H1 (cell line): Measurements from ENCODE around the gene KCNN1. TPM values are rescaled to one million over a fixed set of nuclear protein-coding genes. Genes with fewer than 3 reads are reported as not detected.

Source experiments
- CTCF ChIA-PET: fragments of 300-600 bp; sonication (Branson Sonifier 250); formaldehyde crosslinking; loops from one replicate; lab custom pipeline; 2021; ENCODE audit not compliant: partially characterized antibody; lab: Charles Lee
- POLR2A ChIA-PET: fragments of 300-600 bp; sonication (Branson Sonifier 250); formaldehyde crosslinking; loops from one replicate; lab custom pipeline; 2021; ENCODE audit warnings: inconsistent platforms; ENCODE audit not compliant: partially characterized antibody; lab: Charles Lee
- DNase-seq, 2 experiments: peaks; one replicate each; pipeline versions ENCODE4 v3.0.0 to v3.0.0-alpha.2; 2010 to 2022; ENCODE audit warnings: low spot score in 2 of 2, low read depth in 1 of 2, mixed read lengths in 1 of 2
- FAIRE-seq: peaks from 2 replicates; lab custom pipeline; 2011; peaks lifted over from hg19 to GRCh38; lab: Jason Lieb, UNC
- H2AFZ ChIP-seq: 2 replicates; pipeline ENCODE4 v1.8.1; 2012; ENCODE audit warnings: low read length, inconsistent platforms
- H2AK5ac ChIP-seq: 2 replicates; pipeline ENCODE4 v1.6.1; 2013; ENCODE audit warnings: low read depth, low read length
- H2BK120ac ChIP-seq: replicated peaks from 2 replicates; pipeline ENCODE3; 2013; ENCODE audit warnings: low read depth, low read length, inconsistent platforms
- H2BK12ac ChIP-seq: 2 replicates; pipeline ENCODE4 v1.6.1; 2013; ENCODE audit warnings: low read depth, low read length
- H2BK15ac ChIP-seq: 2 replicates; pipeline ENCODE4 v1.6.1; 2013; ENCODE audit warnings: low read length
- H2BK20ac ChIP-seq: 2 replicates; pipeline ENCODE4 v1.6.1; 2013; ENCODE audit warnings: low read length
- H2BK5ac ChIP-seq: 2 replicates; pipeline ENCODE4 v1.6.1; 2013; ENCODE audit warnings: low read depth, low read length
- H3K14ac ChIP-seq: 2 replicates; pipeline ENCODE4 v1.6.1; 2013; ENCODE audit warnings: inconsistent platforms; ENCODE audit not compliant: insufficient read length
- H3K18ac ChIP-seq: 2 replicates; pipeline ENCODE4 v1.6.1; 2013; ENCODE audit warnings: low read length; ENCODE audit errors: extremely low read depth
- H3K23ac ChIP-seq: 2 replicates; pipeline ENCODE4 v1.6.1; 2013; ENCODE audit warnings: inconsistent platforms; ENCODE audit not compliant: insufficient read length
- H3K23me2 ChIP-seq: 2 replicates; pipeline ENCODE4 v1.6.1; 2013; ENCODE audit warnings: low read depth, low read length
- H3K27ac ChIP-seq: 2 replicates; pipeline ENCODE4 v1.6.1; 2011; ENCODE audit warnings: low read depth, low read length, inconsistent platforms
- H3K27me3 ChIP-seq, 4 experiments: replicated peaks in 1 of 4; 1 replicate in 1 of 4; 2 replicates in 3 of 4; pipeline versions ENCODE4 v1.6.1 to v1.8.1; 2011 to 2013; ENCODE audit warnings: low read length in 3 of 4, mild to moderate bottlenecking in 3 of 4, inconsistent platforms in 2 of 4, mixed read lengths in 2 of 4, moderate library complexity in 1 of 4; ENCODE audit not compliant: control insufficient read depth in 3 of 4, insufficient read depth in 3 of 4; ENCODE audit errors: extremely low read depth in 1 of 4
- H3K36me3 ChIP-seq, 4 experiments: 2 replicates each; pipeline versions ENCODE4 v1.6.1 to v1.8.1; 2011 to 2013; ENCODE audit warnings: mild to moderate bottlenecking in 4 of 4, low read length in 3 of 4, moderate library complexity in 2 of 4, control low read depth in 1 of 4, inconsistent platforms in 1 of 4; ENCODE audit not compliant: insufficient read depth in 4 of 4, control insufficient read depth in 2 of 4
- H3K4ac ChIP-seq: replicated peaks from 2 replicates; pipeline ENCODE3; 2013; ENCODE audit warnings: low read length, low read depth, mixed read lengths, inconsistent platforms; ENCODE audit not compliant: insufficient read length
- H3K4me1 ChIP-seq, 4 experiments: replicated peaks in 1 of 4; 1 replicate in 1 of 4; 2 replicates in 3 of 4; pipeline versions ENCODE4 v1.6.1 to v1.8.1; 2011 to 2013; ENCODE audit warnings: low read length in 3 of 4, inconsistent platforms in 2 of 4, mixed read lengths in 1 of 4; ENCODE audit not compliant: insufficient read depth in 4 of 4, control insufficient read depth in 3 of 4
- H3K4me2 ChIP-seq, 2 experiments: 2 replicates each; pipeline versions ENCODE4 v1.6.1 to v1.8.1; 2011 to 2013; ENCODE audit warnings: low read depth in 2 of 2, low read length in 2 of 2, control low read depth in 1 of 2, inconsistent platforms in 1 of 2, mild to moderate bottlenecking in 1 of 2; ENCODE audit not compliant: insufficient read depth in 1 of 2
- H3K4me3 ChIP-seq, 4 experiments: fragments of 200-600, 300-600 bp in 1 of 4; sonication (generic), shearing (Covaris generic), sonication (Bioruptor Twin) in 1 of 4; 2 replicates each; pipeline versions ENCODE4 v1.5.1 to v1.8.1; 2011 to 2016; ENCODE audit warnings: low read length in 4 of 4, low read depth in 3 of 4, control low read depth in 2 of 4, inconsistent platforms in 2 of 4, mild to moderate bottlenecking in 2 of 4, mixed read lengths in 1 of 4, moderate library complexity in 1 of 4; ENCODE audit not compliant: insufficient read depth in 2 of 4; ENCODE audit errors: extremely low read depth in 1 of 4
- H3K56ac ChIP-seq: replicated peaks from 2 replicates; pipeline ENCODE3; 2013; ENCODE audit warnings: low read depth, mild to moderate bottlenecking, mixed read lengths, low read length, inconsistent platforms; ENCODE audit not compliant: insufficient read length
- H3K79me1 ChIP-seq: 2 replicates; pipeline ENCODE4 v1.6.1; 2013; ENCODE audit warnings: low read depth, low read length, control low read depth
- H3K79me2 ChIP-seq, 2 experiments: 2 replicates each; pipeline versions ENCODE4 v1.6.1 to v1.8.1; 2012 to 2013; ENCODE audit warnings: low read length in 2 of 2, mild to moderate bottlenecking in 2 of 2, inconsistent platforms in 1 of 2; ENCODE audit not compliant: insufficient read depth in 2 of 2, control insufficient read depth in 1 of 2
- H3K9ac ChIP-seq, 4 experiments: replicated peaks in 1 of 4; 1 replicate in 1 of 4; 2 replicates in 3 of 4; pipeline versions ENCODE4 v1.6.1 to v1.8.1; 2011 to 2013; ENCODE audit warnings: low read depth in 3 of 4, low read length in 3 of 4, control low read depth in 2 of 4, mild to moderate bottlenecking in 2 of 4, moderate library complexity in 2 of 4, inconsistent platforms in 1 of 4; ENCODE audit errors: extremely low read depth in 1 of 4
- H3K9me3 ChIP-seq, 2 experiments: 2 replicates each; pipeline versions ENCODE4 v1.6.1 to v1.8.1; 2012 to 2013; ENCODE audit warnings: mild to moderate bottlenecking in 2 of 2, moderate library complexity in 2 of 2, control low read depth in 1 of 2, inconsistent platforms in 1 of 2, low read depth in 1 of 2, low read length in 1 of 2, mixed read lengths in 1 of 2; ENCODE audit not compliant: insufficient read depth in 2 of 2
- H4K20me1 ChIP-seq, 2 experiments: replicated peaks in 1 of 2; 2 replicates each; pipeline versions ENCODE3 to v1.8.1; 2011 to 2013; ENCODE audit warnings: inconsistent platforms in 2 of 2, low read length in 2 of 2, mild to moderate bottlenecking in 1 of 2; ENCODE audit not compliant: insufficient read depth in 2 of 2, control insufficient read depth in 1 of 2
- H4K5ac ChIP-seq: 2 replicates; pipeline ENCODE4 v1.6.1; 2013; ENCODE audit warnings: low read length, low read depth, mixed read lengths, inconsistent platforms; ENCODE audit not compliant: insufficient read length
- H4K8ac ChIP-seq: 2 replicates; pipeline ENCODE4 v1.8.0; 2013; ENCODE audit warnings: mild to moderate bottlenecking, moderate library complexity, low read length, inconsistent platforms; ENCODE audit not compliant: insufficient read depth; ENCODE audit errors: extremely low read depth
- H4K91ac ChIP-seq: replicated peaks from 2 replicates; pipeline ENCODE3; 2013; ENCODE audit warnings: low read length, mixed read lengths, inconsistent platforms; ENCODE audit not compliant: insufficient read length
- EP300 ChIP-seq, 2 experiments: IDR thresholded peaks; 1 replicate in 1 of 2; 2 replicates in 1 of 2; pipeline ENCODE4 v1.6.1; 2011 to 2012; ENCODE audit warnings: low read depth in 2 of 2, low read length in 2 of 2, mild to moderate bottlenecking in 2 of 2, borderline replicate concordance in 1 of 2, inconsistent platforms in 1 of 2, moderate library complexity in 1 of 2
- SP2 ChIP-seq: IDR thresholded peaks from 2 replicates; pipeline ENCODE4 v1.6.1; 2012; ENCODE audit warnings: mild to moderate bottlenecking, low read length, inconsistent platforms
- TBP ChIP-seq: IDR thresholded peaks from 2 replicates; pipeline ENCODE4 v1.6.1; 2011; ENCODE audit warnings: low read depth, low read length, improper control_type of control experiment
- WGBS, 2 experiments: shearing (Covaris generic) in 1 of 2; methylation state at CpG; one replicate each; pipeline versions ENCODE4 v1.1.6 to v1.1.7; 2013 to 2015; ENCODE audit warnings: low lambda C conversion rate in 2 of 2, mixed read lengths in 2 of 2, inconsistent platforms in 1 of 2, low coverage in 1 of 2, missing lambda C conversion rate in 1 of 2; ENCODE audit not compliant: insufficient replicate concordance in 2 of 2, insufficient coverage in 1 of 2, insufficient read length in 1 of 2; ENCODE audit errors: extremely low coverage in 1 of 2, missing lambda C conversion rate in 1 of 2; 5-methylcytosine and 5-hydroxymethylcytosine counted together
- polyA plus RNA-seq, 7 experiments: library from polyadenylated mRNA; depleted of rRNA in 3 of 7; stranded (reverse) in 5 of 7; unstranded in 2 of 7; fragments of >200 nt in 5 of 7; fragments of 200-250 nt in 2 of 7; gene quantifications; 1 replicate in 5 of 7; 2 replicates in 1 of 7; 4 replicates in 1 of 7; pipeline versions ENCODE4 v1.2.1 to v1.2.3, GENCODE V29; 2011 to 2013; ENCODE audit warnings: missing spikeins in 2 of 7, mixed read lengths in 2 of 7
- total RNA-seq: library from RNA; stranded (reverse); fragmentation: NEBNext Ultra II Directional; extraction: Animal tissue kit (Norgen Biotek cat#: 25700); gene quantifications from 2 replicates; pipeline ENCODE4 v1.2.1, GENCODE V29; 2021

The KCNN1 gene
- total and polyA plus RNA-seq, 2 of the 8 experiments (the other 6 are each of a cell fraction or from before 2014, with no cell fraction given): 11.0 to 12.5 TPM

DNA sequence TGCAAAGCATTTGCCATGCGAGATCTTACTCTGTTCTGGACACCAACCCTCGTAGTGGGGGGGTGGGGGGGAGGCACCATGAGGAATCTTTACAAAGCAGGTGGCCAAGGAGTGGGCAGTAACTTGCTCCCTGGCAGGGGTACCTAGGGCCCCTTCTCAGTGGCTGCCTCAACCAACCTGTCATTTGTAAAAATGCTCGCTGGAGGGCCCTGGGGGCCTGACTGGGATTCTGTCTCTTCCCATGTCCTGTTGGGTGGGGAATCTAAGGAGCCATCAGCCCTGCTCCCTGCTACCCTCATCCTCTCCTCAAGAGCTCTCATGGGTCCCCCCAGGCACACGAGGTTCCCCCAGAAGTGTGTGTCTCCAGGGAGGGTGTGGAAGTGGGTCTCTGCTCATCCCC is 1.5 kb downstream of the KCNN1 start:
- ChIA-PET POLR2A (interaction anchor here (1.0 to 6.8 kb wide), 5 partner anchors 9 to 103 kb away, joined by 3 to 23 read pairs (median 5); no protein-coding TSS in a partner anchor), CTCF (interaction anchor here (0.6 to 4.0 kb wide), 9 partner anchors 9 to 84 kb away, joined by 3 to 18 read pairs (median 4); no protein-coding TSS in a partner anchor)
- WGBS, 2 experiments: 75% methylated on average over 4 of the region's 4 CpGs; no CpG with 5 or more reads in 1 of the 2 experiments
- TF ChIP-seq TBP: no peak
- TF ChIP-seq EP300 (IDR thresholded peaks at IDR 0.05; ENCODE audit: borderline replicate concordance in 1 of 2, low read depth in 2 of 2, low read length in 2 of 2): no peak
- TF ChIP-seq SP2: no peak

More for the DNA sequence above, 1.5 kb downstream of the KCNN1 start:
- H3K18ac ChIP-seq: no peak overlapping the region
- H4K5ac ChIP-seq: no peak overlapping the region
- no peak overlapping the region for H2BK5ac ChIP-seq
- H2BK15ac ChIP-seq: 0 out of 2 replicates have a peak overlapping the region, but pooled peaks have one; percentile 46
- no peak overlapping the region for H3K4ac ChIP-seq
- no peak overlapping the region for H3K23ac ChIP-seq
- H2BK120ac ChIP-seq: no peak overlapping the region
- peaks cover 3 to 14% (median 7%) of the 10 kb centered on the region in 4 experiments for H3K4me1 ChIP-seq
- peaks cover 3% of the 10 kb centered on the region for H3K23me2 ChIP-seq
- H4K20me1 ChIP-seq: peaks cover 0 to 2% of the 10 kb centered on the region in 2 experiments
- H3K79me2 ChIP-seq: no peaks in the 10 kb centered on the region
- H3K27ac ChIP-seq: no peak overlapping the region
- H3K56ac ChIP-seq: no peak overlapping the region
- H3K14ac ChIP-seq: no peak overlapping the region
- no peak for FAIRE-seq
- peak overlapping the region in 1 of 2 experiments; percentile 89; a peak in 1 of 4 replicates for H3K4me2 ChIP-seq
- no peak overlapping the region for H2AK5ac ChIP-seq
- no peak for DNase-seq
- no peaks in the 10 kb centered on the region for H3K9me3 ChIP-seq
- no peaks in the 10 kb centered on the region for H3K79me1 ChIP-seq
- H3K27me3 ChIP-seq: peaks cover 0 to 9% (median 3%) of the 10 kb centered on the region in 4 experiments; a peak in 3 of 7 replicates
- no peaks in the 10 kb centered on the region for H3K36me3 ChIP-seq
- H3K4me3 ChIP-seq: no peak overlapping the region
- no peak overlapping the region for H4K91ac ChIP-seq
- H2AFZ ChIP-seq: no peak overlapping the region
- H3K9ac ChIP-seq: no peak overlapping the region
- H2BK20ac ChIP-seq: no peak overlapping the region
- H2BK12ac ChIP-seq: no peak overlapping the region
- no peak overlapping the region for H4K8ac ChIP-seq
